Endothelial cell of umbilical vein (primary cell): ENCODE data around the gene SPOP. TPM values are rescaled to one million over a fixed set of nuclear protein-coding genes. Genes with fewer than 3 reads are reported as not detected.

Source experiments
- BruUV-seq: library from RNA; stranded (reverse); fragments of 400-500 nt; replicated peaks from 2 replicates; lab custom pipeline; 2021; lab: Mats Ljungman, UMichigan
- CTCF ChIA-PET: fragments of 300-600, 350-600 bp; sonication (Branson Sonifier 250); formaldehyde crosslinking; loops from one replicate; lab custom pipeline; 2021; ENCODE audit warnings: antibody characterized with exemption, inconsistent platforms; lab: Charles Lee
- POLR2A ChIA-PET: fragments of 300-600, 350-600 bp; sonication (Branson Sonifier 250); formaldehyde crosslinking; loops from one replicate; lab custom pipeline; 2021; ENCODE audit warnings: antibody characterized with exemption, inconsistent platforms; lab: Charles Lee
- DNase-seq: peaks from one replicate; pipeline ENCODE4 v3.0.0-alpha.2; 2011; ENCODE audit warnings: low read depth, low spot score
- FAIRE-seq: peaks from 2 replicates; lab custom pipeline; 2011; peaks lifted over from hg19 to GRCh38; lab: Jason Lieb, UNC
- H2AFZ ChIP-seq: 2 replicates; pipeline ENCODE4 v1.6.0; 2012; ENCODE audit warnings: low read depth, low read length, control low read depth, inconsistent platforms
- H3K27ac ChIP-seq: 2 replicates; pipeline ENCODE4 v1.5.1; 2011; ENCODE audit warnings: low read depth, mild to moderate bottlenecking, control low read depth, low read length, moderate library complexity; ENCODE audit not compliant: insufficient read depth
- H3K27me3 ChIP-seq, 2 experiments: 2 replicates each; pipeline versions ENCODE4 v1.6.0 to v1.6.1; 2011; ENCODE audit warnings: low read length in 2 of 2, mixed read lengths in 1 of 2; ENCODE audit not compliant: control insufficient read depth in 2 of 2, insufficient read depth in 2 of 2
- H3K36me3 ChIP-seq, 2 experiments: 2 replicates in 1 of 2; 3 replicates in 1 of 2; pipeline ENCODE4 v1.5.1; 2011; ENCODE audit warnings: low read length in 2 of 2, mild to moderate bottlenecking in 1 of 2, moderate library complexity in 1 of 2; ENCODE audit not compliant: control insufficient read depth in 2 of 2, insufficient read depth in 2 of 2; ENCODE audit errors: extremely low read depth in 1 of 2
- H3K4me1 ChIP-seq: 3 replicates; pipeline ENCODE4 v1.5.1; 2011; ENCODE audit warnings: mild to moderate bottlenecking, low read length; ENCODE audit not compliant: control insufficient read depth, insufficient read depth; ENCODE audit errors: extremely low read depth
- H3K4me2 ChIP-seq: 2 replicates; pipeline ENCODE4 v1.6.1; 2011; ENCODE audit warnings: low read length, control low read depth, mixed read lengths; ENCODE audit not compliant: insufficient read depth
- H3K4me3 ChIP-seq, 3 experiments: fragments of 200-600 bp in 1 of 3; sonication (generic), shearing (Covaris generic) in 1 of 3; replicated peaks in 1 of 3; 2 replicates each; pipeline ENCODE4 v1.5.1; 2011 to 2016; ENCODE audit warnings: control low read depth in 3 of 3, low read length in 3 of 3, mild to moderate bottlenecking in 2 of 3, inconsistent platforms in 1 of 3, low read depth in 1 of 3, moderate library complexity in 1 of 3; ENCODE audit not compliant: insufficient read depth in 1 of 3
- H3K79me2 ChIP-seq: 2 replicates; pipeline ENCODE4 v1.6.0; 2012; ENCODE audit warnings: low read length, inconsistent platforms; ENCODE audit not compliant: control insufficient read depth, insufficient read depth
- H3K9ac ChIP-seq: replicated peaks from 2 replicates; pipeline ENCODE3; 2011; ENCODE audit warnings: low read length, control low read depth; ENCODE audit not compliant: insufficient read depth; ENCODE audit errors: extremely low read depth
- H3K9me1 ChIP-seq: replicated peaks from 3 replicates; pipeline ENCODE4 v1.6.0; 2011; ENCODE audit warnings: mild to moderate bottlenecking, low read length; ENCODE audit not compliant: control insufficient read depth, insufficient read depth; ENCODE audit errors: extremely low read depth
- H3K9me3 ChIP-seq: replicated peaks from 2 replicates; pipeline ENCODE4 v1.5.1; 2012; ENCODE audit warnings: low read length, inconsistent platforms; ENCODE audit not compliant: control insufficient read depth, insufficient read depth
- H4K20me1 ChIP-seq: replicated peaks from 2 replicates; pipeline ENCODE3; 2011; ENCODE audit warnings: mild to moderate bottlenecking, low read length; ENCODE audit not compliant: control insufficient read depth, insufficient read depth; ENCODE audit errors: extremely low read depth
- CTCF ChIP-seq, 2 donors: IDR thresholded peaks; 1 replicate in 1 of 2; 2 replicates in 1 of 2; pipeline ENCODE4 v1.5.1; 2011; ENCODE audit warnings: low read length in 2 of 2, mild to moderate bottlenecking in 2 of 2, moderate library complexity in 2 of 2, control low read depth in 1 of 2, inconsistent platforms in 1 of 2, low read depth in 1 of 2; ENCODE audit not compliant: insufficient read depth in 1 of 2; ENCODE audit errors: extremely low read depth in 1 of 2
- EZH2 ChIP-seq: IDR thresholded peaks from 2 replicates; pipeline ENCODE4 v1.6.1; 2012; ENCODE audit warnings: borderline replicate concordance, low read depth, mild to moderate bottlenecking, moderate library complexity, low read length, inconsistent platforms; ENCODE audit not compliant: severe bottlenecking
- FOS ChIP-seq: IDR thresholded peaks from 2 replicates; pipeline ENCODE4 v1.6.1; 2011; ENCODE audit warnings: mild to moderate bottlenecking, low read length, moderate library complexity, borderline replicate concordance; ENCODE audit not compliant: insufficient read depth
- GATA2 ChIP-seq: IDR thresholded peaks from 2 replicates; pipeline ENCODE4 v1.7.0; 2011; ENCODE audit warnings: low read depth, mild to moderate bottlenecking, moderate library complexity, mixed read lengths, low read length; ENCODE audit not compliant: insufficient read length, insufficient read depth
- JUN ChIP-seq: IDR thresholded peaks from 2 replicates; pipeline ENCODE4 v1.6.1; 2011; ENCODE audit warnings: borderline replicate concordance, low read depth; ENCODE audit not compliant: insufficient read length, insufficient read depth
- MAX ChIP-seq: IDR thresholded peaks from 2 replicates; pipeline ENCODE4 v1.6.1; 2011; ENCODE audit not compliant: insufficient read depth, insufficient read length
- MYC ChIP-seq: IDR thresholded peaks from one replicate; pipeline ENCODE4 v1.6.1; 2011; ENCODE audit warnings: mild to moderate bottlenecking, low read depth, low read length
- POLR2A ChIP-seq: IDR thresholded peaks from 2 replicates; pipeline ENCODE4 v1.6.1; 2012; ENCODE audit warnings: low read depth, mild to moderate bottlenecking, control low read depth, low read length
- POLR2AphosphoS5 ChIP-seq: IDR thresholded peaks from 2 replicates; pipeline ENCODE4 v1.6.1; 2012; ENCODE audit warnings: low read depth, mild to moderate bottlenecking, control low read depth, low read length, moderate library complexity; ENCODE audit not compliant: insufficient read depth
- dilution Hi-C: fragments of 300-500 bp; cut with MboI; formaldehyde crosslinking; loops from one replicate; pipeline ENCODE4 v1.15.0; 2019; ENCODE audit warnings: low sequenced_read_pairs; ENCODE audit not compliant: extremely low pct_ligation_motif_present
- intact Hi-C: fragments of 100-400 bp; cut with micrococcal nuclease; formaldehyde crosslinking; loops from one replicate; pipeline ENCODE4 v1.10.0; 2022
- polyA plus RNA-seq, 4 experiments: library from polyadenylated mRNA; depleted of rRNA in 3 of 4; stranded (reverse) in 3 of 4; unstranded in 1 of 4; fragments of >200 nt; gene quantifications; 2 replicates each; pipeline versions ENCODE4 v1.2.1 to v1.2.3, GENCODE V29; 2011 to 2012; ENCODE audit warnings: missing spikeins in 1 of 4
- total RNA-seq: library from RNA; stranded (reverse); gene quantifications from 2 replicates; pipeline ENCODE4 v1.2.3, GENCODE V29; 2021

The SPOP gene
- total and polyA plus RNA-seq, 2 donors (not counting 3 experiments of a cell fraction or from before 2014, with no cell fraction given), result 46.9 to 61.0 TPM

- H3K4me2 ChIP-seq, result no peak overlapping the region
- no peaks in the 10 kb centered on the region for H3K79me2 ChIP-seq
- no peak overlapping the region for H2AFZ ChIP-seq
- H3K9me3 ChIP-seq, result no peaks in the 10 kb centered on the region
- FAIRE-seq (no peak), DNase-seq (no peak)
- no peak overlapping the region for H3K4me3 ChIP-seq
- H3K9me1 ChIP-seq, result no peaks in the 10 kb centered on the region
- H3K27me3 ChIP-seq, result no peaks in the 10 kb centered on the region
- H3K4me1 ChIP-seq, result peaks cover 6% of the 10 kb centered on the region
- POLR2A ChIA-PET, result no interaction called here
- H3K9ac ChIP-seq, result no peak overlapping the region
- intact Hi-C loops (no loop called here), dilution Hi-C loops (no loop called here)
- no peak for TF ChIP-seq POLR2AphosphoS5
- no peak for TF ChIP-seq POLR2A
- no peak for TF ChIP-seq MAX
- no peak for TF ChIP-seq JUN
- no peak for TF ChIP-seq GATA2
- no peak for TF ChIP-seq FOS
- no peak for TF ChIP-seq CTCF (IDR thresholded peaks at IDR 0.05; ENCODE audit: extremely low read depth in 1 of 2, insufficient read depth in 1 of 2, low read depth in 1 of 2, low read length in 2 of 2)
- no peak for TF ChIP-seq MYC
- TF ChIP-seq EZH2, result no peak
- H3K36me3 ChIP-seq, result no peaks in the 10 kb centered on the region
- H4K20me1 ChIP-seq, result no peaks in the 10 kb centered on the region
- CTCF ChIA-PET, result interaction anchor here (0.7 to 2.8 kb wide), 6 partner anchors 12 to 371 kb away, joined by 3 to 10 read pairs (median 3); no protein-coding TSS in a partner anchor
- no TSS peak for BruUV-seq
- no peak overlapping the region for H3K27ac ChIP-seq
Measured at GRCh38 chr17:49582055-49582722, 95.7 kb downstream of the SPOP start.
